ENCODE measurements around the gene SPEG. TPM values are rescaled to one million over a fixed set of nuclear protein-coding genes. Genes with fewer than 3 reads are reported as not detected.
A peak's percentile ranks its signal among the peaks of the same experiment; 100 is the strongest.

SPEG gene
- polyA plus RNA-seq, 3 donors = not detected

DNA sequence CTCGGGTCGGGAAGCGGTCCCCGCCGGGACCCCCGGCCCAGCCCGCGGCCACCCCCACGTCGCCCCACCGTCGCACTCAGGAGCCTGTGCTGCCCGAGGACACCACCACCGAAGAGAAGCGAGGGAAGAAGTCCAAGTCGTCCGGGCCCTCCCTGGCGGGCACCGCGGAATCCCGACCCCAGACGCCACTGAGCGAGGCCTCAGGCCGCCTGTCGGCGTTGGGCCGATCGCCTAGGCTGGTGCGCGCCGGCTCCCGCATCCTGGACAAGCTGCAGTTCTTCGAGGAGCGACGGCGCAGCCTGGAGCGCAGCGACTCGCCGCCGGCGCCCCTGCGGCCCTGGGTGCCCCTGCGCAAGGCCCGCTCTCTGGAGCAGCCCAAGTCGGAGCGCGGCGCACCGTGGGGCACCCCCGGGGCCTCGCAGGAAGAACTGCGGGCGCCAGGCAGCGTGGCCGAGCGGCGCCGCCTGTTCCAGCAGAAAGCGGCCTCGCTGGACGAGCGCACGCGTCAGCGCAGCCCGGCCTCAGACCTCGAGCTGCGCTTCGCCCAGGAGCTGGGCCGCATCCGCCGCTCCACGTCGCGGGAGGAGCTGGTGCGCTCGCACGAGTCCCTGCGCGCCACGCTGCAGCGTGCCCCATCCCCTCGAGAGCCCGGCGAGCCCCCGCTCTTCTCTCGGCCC, 13.6 kb downstream of the SPEG start:
- DNase-seq = no peak
- Mint-ChIP-seq H3K9me3 (peaks cover 0 to 2% (median 0%) of the 10 kb centered on the region in 7 donors), H3K27ac (no peak overlapping the region), H3K4me3 (peak overlapping the region in 1 of 2 donors; percentile 39), H3K4me1 (no peaks in the 10 kb centered on the region), H3K27me3 (ENCODE audit: low read depth in 3 of 3) (peaks cover 41 to 76% (median 59%) of the 10 kb centered on the region in 3 donors), H3K36me3 (no peaks in the 10 kb centered on the region)
- no peak overlapping the region for H3K4me2 ChIP-seq (replicated peaks; ENCODE audit: extremely low read depth, low read length, poor library complexity, severe bottlenecking)
- no peaks in the 10 kb centered on the region for H4K20me1 ChIP-seq (ENCODE audit: insufficient read depth, low read length)
- H3K27ac ChIP-seq (ENCODE audit: low read depth in 1 of 2, low read length in 2 of 2) = no peak overlapping the region
- H3K4me3 ChIP-seq (replicated peaks in 1 of 3; ENCODE audit: low read depth in 2 of 3, low read length in 3 of 3) = no peak overlapping the region
- TF ChIP-seq, protein P1, sequence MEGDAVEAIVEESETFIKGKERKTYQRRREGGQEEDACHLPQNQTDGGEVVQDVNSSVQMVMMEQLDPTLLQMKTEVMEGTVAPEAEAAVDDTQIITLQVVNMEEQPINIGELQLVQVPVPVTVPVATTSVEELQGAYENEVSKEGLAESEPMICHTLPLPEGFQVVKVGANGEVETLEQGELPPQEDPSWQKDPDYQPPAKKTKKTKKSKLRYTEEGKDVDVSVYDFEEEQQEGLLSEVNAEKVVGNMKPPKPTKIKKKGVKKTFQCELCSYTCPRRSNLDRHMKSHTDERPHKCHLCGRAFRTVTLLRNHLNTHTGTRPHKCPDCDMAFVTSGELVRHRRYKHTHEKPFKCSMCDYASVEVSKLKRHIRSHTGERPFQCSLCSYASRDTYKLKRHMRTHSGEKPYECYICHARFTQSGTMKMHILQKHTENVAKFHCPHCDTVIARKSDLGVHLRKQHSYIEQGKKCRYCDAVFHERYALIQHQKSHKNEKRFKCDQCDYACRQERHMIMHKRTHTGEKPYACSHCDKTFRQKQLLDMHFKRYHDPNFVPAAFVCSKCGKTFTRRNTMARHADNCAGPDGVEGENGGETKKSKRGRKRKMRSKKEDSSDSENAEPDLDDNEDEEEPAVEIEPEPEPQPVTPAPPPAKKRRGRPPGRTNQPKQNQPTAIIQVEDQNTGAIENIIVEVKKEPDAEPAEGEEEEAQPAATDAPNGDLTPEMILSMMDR (IDR thresholded peaks at IDR 0.05) = no peak
- intact Hi-C loops (cut with micrococcal nuclease) = no loop called here
- H3K36me3 ChIP-seq (replicated peaks in 1 of 2; ENCODE audit: control insufficient read depth in 1 of 2, insufficient read depth in 2 of 2, low read length in 2 of 2) = no peaks in the 10 kb centered on the region
- no peak overlapping the region for H3K9ac ChIP-seq (ENCODE audit: insufficient read depth, low read length, poor library complexity, severe bottlenecking)
- 13% methylated on average over 87 of the region's 88 CpGs for WGBS (ENCODE audit: insufficient coverage)
- no peaks in the 10 kb centered on the region for H3K4me1 ChIP-seq (ENCODE audit: control insufficient read depth in 1 of 2, insufficient read depth in 2 of 2, low read length in 2 of 2)
- H2AFZ ChIP-seq (ENCODE audit: insufficient read depth, low read depth, low read length, poor library complexity, severe bottlenecking) = no peak overlapping the region
- no peaks in the 10 kb centered on the region for H3K9me3 ChIP-seq (replicated peaks in 1 of 2; ENCODE audit: control insufficient read depth in 1 of 2, insufficient read depth in 1 of 2, low read length in 2 of 2)
- H3K79me2 ChIP-seq (ENCODE audit: insufficient read depth, low read length) = no peaks in the 10 kb centered on the region
- H3K27me3 ChIP-seq (ENCODE audit: control insufficient read depth in 2 of 2, insufficient read depth in 2 of 2, low read length in 2 of 2) = peaks cover 15 to 60% of the 10 kb centered on the region in 2 donors

DNA sequence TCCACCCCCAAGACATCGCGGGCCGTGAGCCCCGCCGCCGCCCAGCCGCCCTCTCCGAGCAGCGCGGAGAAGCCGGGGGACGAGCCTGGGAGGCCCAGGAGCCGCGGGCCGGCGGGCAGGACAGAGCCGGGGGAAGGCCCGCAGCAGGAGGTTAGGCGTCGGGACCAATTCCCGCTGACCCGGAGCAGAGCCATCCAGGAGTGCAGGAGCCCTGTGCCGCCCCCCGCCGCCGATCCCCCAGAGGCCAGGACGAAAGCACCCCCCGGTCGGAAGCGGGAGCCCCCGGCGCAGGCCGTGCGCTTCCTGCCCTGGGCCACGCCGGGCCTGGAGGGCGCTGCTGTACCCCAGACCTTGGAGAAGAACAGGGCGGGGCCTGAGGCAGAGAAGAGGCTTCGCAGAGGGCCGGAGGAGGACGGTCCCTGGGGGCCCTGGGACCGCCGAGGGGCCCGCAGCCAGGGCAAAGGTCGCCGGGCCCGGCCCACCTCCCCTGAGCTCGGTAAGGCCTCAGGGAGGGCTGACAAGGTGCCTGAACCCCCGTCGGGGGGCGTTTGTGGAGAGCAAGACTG, 14.2 kb downstream of the SPEG start:
- Histone ChIP-seq H4K20me1 (ENCODE audit: insufficient read depth, low read length) (no peaks in the 10 kb centered on the region), H2AFZ (ENCODE audit: insufficient read depth, low read depth, low read length, poor library complexity, severe bottlenecking) (no peak overlapping the region), H3K9me3 (replicated peaks in 1 of 2; ENCODE audit: control insufficient read depth in 1 of 2, insufficient read depth in 1 of 2, low read length in 2 of 2) (no peaks in the 10 kb centered on the region), H3K79me2 (ENCODE audit: insufficient read depth, low read length) (no peaks in the 10 kb centered on the region), H3K4me3 (replicated peaks in 1 of 3; ENCODE audit: low read depth in 2 of 3, low read length in 3 of 3) (no peak overlapping the region), H3K36me3 (replicated peaks in 1 of 2; ENCODE audit: control insufficient read depth in 1 of 2, insufficient read depth in 2 of 2, low read length in 2 of 2) (no peaks in the 10 kb centered on the region), H3K27ac (ENCODE audit: low read depth in 1 of 2, low read length in 2 of 2) (no peak overlapping the region), H3K4me1 (ENCODE audit: control insufficient read depth in 1 of 2, insufficient read depth in 2 of 2, low read length in 2 of 2) (no peaks in the 10 kb centered on the region), H3K9ac (ENCODE audit: insufficient read depth, low read length, poor library complexity, severe bottlenecking) (no peak overlapping the region), H3K27me3 (ENCODE audit: control insufficient read depth in 2 of 2, insufficient read depth in 2 of 2, low read length in 2 of 2) (peaks cover 15 to 56% of the 10 kb centered on the region in 2 donors), H3K4me2 (replicated peaks; ENCODE audit: extremely low read depth, low read length, poor library complexity, severe bottlenecking) (no peak overlapping the region)
- intact Hi-C loops (cut with micrococcal nuclease) = no loop called here
- no peak for DNase-seq
- Mint-ChIP-seq H3K9me3 (peaks cover 0 to 2% (median 0%) of the 10 kb centered on the region in 7 donors), H3K4me3 (peak overlapping the region in 1 of 2 donors; percentile 79), H3K27me3 (ENCODE audit: low read depth in 3 of 3) (peaks cover 42 to 73% (median 56%) of the 10 kb centered on the region in 3 donors), H3K36me3 (no peaks in the 10 kb centered on the region), H3K27ac (no peak overlapping the region), H3K4me1 (no peaks in the 10 kb centered on the region)
- TF ChIP-seq, protein P1 (IDR thresholded peaks at IDR 0.05) = no peak
- WGBS (ENCODE audit: insufficient coverage) = 4% methylated on average over 51 of the region's 51 CpGs
